GM12891 (cell line): ENCODE data around the gene PHF21A.

Source experiments
- DNase-seq: peaks from one replicate; pipeline ENCODE4 v3.0.0; 2011; ENCODE audit warnings: low spot score; ENCODE audit not compliant: insufficient read length
- FAIRE-seq: peaks from 2 replicates; lab custom pipeline; 2011; peaks lifted over from hg19 to GRCh38; lab: Jason Lieb, UNC
- PAX5 ChIP-seq: IDR thresholded peaks from 2 replicates; pipeline ENCODE4 v1.6.1; 2011; ENCODE audit warnings: low read length, moderate library complexity, mild to moderate bottlenecking; ENCODE audit not compliant: insufficient read depth, severe bottlenecking
- POLR2A ChIP-seq: IDR thresholded peaks from 2 replicates; pipeline ENCODE4 v1.6.1; 2011; ENCODE audit warnings: low read depth, low read length, control low read depth
- POLR2AphosphoS5 ChIP-seq: IDR thresholded peaks from 2 replicates; pipeline ENCODE4 v1.6.1; 2011; ENCODE audit warnings: low read depth, low read length, control low read depth
- POU2F2 ChIP-seq: IDR thresholded peaks from 2 replicates; pipeline ENCODE4 v1.6.1; 2011; ENCODE audit warnings: low read depth, mild to moderate bottlenecking, control low read depth, low read length, moderate library complexity
- SPI1 ChIP-seq: IDR thresholded peaks from 2 replicates; pipeline ENCODE4 v1.6.1; 2011; ENCODE audit warnings: low read depth, low read length, control low read depth
- TAF1 ChIP-seq: IDR thresholded peaks from 2 replicates; pipeline ENCODE4 v1.6.1; 2011; ENCODE audit warnings: low read depth, low read length, control low read depth

Gene PHF21A

GRCh38 chr11:45884596-45885185 is 236.6 kb downstream of the PHF21A start:
- TF ChIP-seq POLR2AphosphoS5 (no peak), POLR2A (no peak; the same call in 1 of the 2 replicates), TAF1 (no peak), POU2F2 (no peak), SPI1 (no peak), PAX5 (no peak)
- DNase-seq (no peak), FAIRE-seq (no peak)
